Endometrial microvascular endothelial cells (primary cell): ENCODE data around the gene KCND2. TPM values are rescaled to one million over a fixed set of nuclear protein-coding genes. Genes with fewer than 3 reads are reported as not detected.
"Not testable (repeated sequence)": the region's sequence is repeated elsewhere in the genome, so short reads cannot be mapped to it uniquely, and the experiment has no call there.

Experiments used
- in situ Hi-C: cut with HindIII; loops from 2 replicates; pipeline ENCODE4 v1.10.0; 2017; ENCODE audit warnings: low sequenced_read_pairs, low pct_unique_long_range_greater_than_20kb; ENCODE audit errors: inconsistent ontology term
- total RNA-seq: library from RNA; depleted of rRNA; stranded (reverse); fragments of >200 nt; gene quantifications from one replicate; pipeline ENCODE4 v1.2.3, GENCODE V29; 2015; ENCODE audit errors: inconsistent ontology term

The KCND2 gene
- total RNA-seq, result 0.09 TPM

GRCh38 chr7:120272701-120273475 is at the start of gene KCND2:
TSS of gene KCND2 (plus strand) at chr7:120273175.
- in situ Hi-C loops, result no loop called here

GRCh38 chr7:120226188-120226587 is 46.8 kb upstream of the KCND2 start:
- in situ Hi-C loops, result no loop called here

GRCh38 chr7:120227255-120227654 is 45.7 kb upstream of the KCND2 start:
- in situ Hi-C loops, result no loop called here

- in situ Hi-C loops, result no loop called here
Observed at GRCh38 chr7:120229084-120229483, 43.9 kb upstream of the KCND2 start.

GRCh38 chr7:120233338-120233737 is 39.6 kb upstream of the KCND2 start:
- in situ Hi-C loops, result no loop called here

- in situ Hi-C loops, result not testable (repeated sequence)
Observed at GRCh38 chr7:120240350-120240749, 32.6 kb upstream of the KCND2 start.

- in situ Hi-C loops, result no loop called here
Observed at GRCh38 chr7:120241973-120242372, 31.0 kb upstream of the KCND2 start.

GRCh38 chr7:120254845-120255244 is 18.1 kb upstream of the KCND2 start:
- in situ Hi-C loops, result no loop called here

GRCh38 chr7:120256344-120257070 is 16.5 kb upstream of the KCND2 start:
- in situ Hi-C loops, result no loop called here

GRCh38 chr7:120259386-120259785 is 13.6 kb upstream of the KCND2 start:
- in situ Hi-C loops, result no loop called here

- in situ Hi-C loops, result no loop called here
Observed at GRCh38 chr7:120260111-120260510, 12.9 kb upstream of the KCND2 start.

GRCh38 chr7:120272261-120272660 is 714 bp upstream of the KCND2 start:
- in situ Hi-C loops, result no loop called here

- in situ Hi-C loops, result no loop called here
Observed at GRCh38 chr7:120273476-120273975, 551 bp downstream of the KCND2 start.

GRCh38 chr7:120274482-120274881 is 1.5 kb downstream of the KCND2 start:
- in situ Hi-C loops, result no loop called here

GRCh38 chr7:120274899-120275298 is 1.9 kb downstream of the KCND2 start:
- in situ Hi-C loops, result no loop called here

GRCh38 chr7:120276720-120277119 is 3.7 kb downstream of the KCND2 start:
- in situ Hi-C loops, result no loop called here

GRCh38 chr7:120278773-120279172 is 5.8 kb downstream of the KCND2 start:
- in situ Hi-C loops, result no loop called here

GRCh38 chr7:120280743-120281142 is 7.8 kb downstream of the KCND2 start:
- in situ Hi-C loops, result no loop called here

- in situ Hi-C loops, result no loop called here
Observed at GRCh38 chr7:120293027-120293426, 20.1 kb downstream of the KCND2 start.

GRCh38 chr7:120302190-120302589 is 29.2 kb downstream of the KCND2 start:
- in situ Hi-C loops, result no loop called here
